Mesendoderm (in vitro differentiated cells): ENCODE measurements around the gene RNASE8.
A peak's percentile ranks its signal among the peaks of the same experiment; 100 is the strongest.

Experiments used
- DNase-seq: peaks from one replicate; pipeline ENCODE4 v3.0.0; 2013
- H2AK5ac ChIP-seq: 2 replicates; pipeline ENCODE4 v1.6.1; 2013; ENCODE audit warnings: low read length, inconsistent platforms
- H2BK120ac ChIP-seq: 2 replicates; pipeline ENCODE4 v1.6.1; 2013; ENCODE audit warnings: low read depth, mild to moderate bottlenecking, low read length, moderate library complexity, mixed read lengths
- H2BK15ac ChIP-seq: replicated peaks from 2 replicates; pipeline ENCODE4 v1.6.1; 2013; ENCODE audit warnings: low read depth, mild to moderate bottlenecking, moderate library complexity
- H2BK5ac ChIP-seq: 2 replicates; pipeline ENCODE4 v1.6.1; 2013; ENCODE audit warnings: low read length, inconsistent platforms
- H3K18ac ChIP-seq: 2 replicates; pipeline ENCODE4 v1.6.1; 2013; ENCODE audit warnings: mild to moderate bottlenecking, low read length, mixed read lengths
- H3K23ac ChIP-seq: one replicate; pipeline ENCODE4 v1.6.1; 2013; ENCODE audit warnings: low read length
- H3K27ac ChIP-seq: 2 replicates; pipeline ENCODE4 v1.5.1; 2013; ENCODE audit warnings: low read depth, mild to moderate bottlenecking, inconsistent platforms, low read length, moderate library complexity
- H3K27me3 ChIP-seq: 2 replicates; pipeline ENCODE4 v1.6.1; 2013; ENCODE audit warnings: low read length, control low read depth, mild to moderate bottlenecking, inconsistent platforms; ENCODE audit not compliant: insufficient read depth, poor library complexity
- H3K36me3 ChIP-seq: 2 replicates; pipeline ENCODE4 v1.6.1; 2013; ENCODE audit warnings: low read length, inconsistent platforms; ENCODE audit not compliant: control insufficient read depth, insufficient read depth
- H3K4ac ChIP-seq: one replicate; pipeline ENCODE4 v1.6.1; 2013; ENCODE audit warnings: low read depth, mild to moderate bottlenecking, low read length, moderate library complexity
- H3K4me1 ChIP-seq: 2 replicates; pipeline ENCODE4 v1.6.1; 2013; ENCODE audit warnings: low read depth, low read length, inconsistent platforms; ENCODE audit not compliant: control insufficient read depth
- H3K4me2 ChIP-seq: 2 replicates; pipeline ENCODE4 v1.6.1; 2013; ENCODE audit warnings: low read length
- H3K4me3 ChIP-seq: 2 replicates; pipeline ENCODE4 v1.5.1; 2013; ENCODE audit warnings: mild to moderate bottlenecking, low read length
- H3K56ac ChIP-seq: one replicate; pipeline ENCODE4 v1.6.1; 2013; ENCODE audit warnings: low read length
- H3K79me1 ChIP-seq: 2 replicates; pipeline ENCODE4 v1.6.1; 2013; ENCODE audit warnings: low read length, inconsistent platforms
- H3K79me2 ChIP-seq: 2 replicates; pipeline ENCODE4 v1.6.1; 2013; ENCODE audit warnings: mild to moderate bottlenecking, low read length; ENCODE audit not compliant: control insufficient read depth, insufficient read depth
- H3K9ac ChIP-seq: 2 replicates; pipeline ENCODE4 v1.6.1; 2013; ENCODE audit warnings: low read length, inconsistent platforms
- H4K5ac ChIP-seq: one replicate; pipeline ENCODE4 v1.6.1; 2013; ENCODE audit warnings: low read length
- H4K8ac ChIP-seq: one replicate; pipeline ENCODE4 v1.6.1; 2013; ENCODE audit warnings: low read depth, mild to moderate bottlenecking, control low read depth, low read length, moderate library complexity
- WGBS: extraction: QIAGEN DNeasy Blood & Tissue Kit; methylation state at CpG from one replicate; pipeline ENCODE4 v1.1.7; 2013; ENCODE audit warnings: low lambda C conversion rate, missing lambda C conversion rate; ENCODE audit not compliant: insufficient coverage; ENCODE audit errors: extremely low coverage; 5-methylcytosine and 5-hydroxymethylcytosine counted together

Gene RNASE8

GRCh38 chr14:21103411-21103709, 45.7 kb downstream of the RNASE8 start:
- no peaks in the 10 kb centered on the region for H3K36me3 ChIP-seq
- no peak overlapping the region for H3K23ac ChIP-seq
- peak overlapping the region; percentile 84 for H3K4me2 ChIP-seq
- peak overlapping the region; percentile 29 for H3K4me3 ChIP-seq
- H3K79me1 ChIP-seq: no peaks in the 10 kb centered on the region
- no CpG with 5 or more reads among the region's 9 CpGs for WGBS
- H3K4me1 ChIP-seq: peaks cover 14% of the 10 kb centered on the region
- peak overlapping the region; percentile 82 for H3K18ac ChIP-seq
- peak overlapping the region; percentile 80 for H2AK5ac ChIP-seq
- H3K79me2 ChIP-seq: no peaks in the 10 kb centered on the region
- H2BK5ac ChIP-seq: peak overlapping the region; percentile 46
- H3K27me3 ChIP-seq: no peaks in the 10 kb centered on the region
- H3K9ac ChIP-seq: peak overlapping the region; percentile 79
- peak overlapping the region; percentile 4 for H2BK15ac ChIP-seq
- no peak overlapping the region for H3K27ac ChIP-seq
- H2BK120ac ChIP-seq: no peak overlapping the region
- H4K8ac ChIP-seq: no peak overlapping the region
- no peak for DNase-seq
- peak overlapping the region; percentile 26 for H4K5ac ChIP-seq
- peak overlapping the region; percentile 90 for H3K56ac ChIP-seq
- peak overlapping the region; percentile 59 for H3K4ac ChIP-seq

- no peak overlapping the region for H2BK15ac ChIP-seq
- peak overlapping the region; percentile 16 for H2BK120ac ChIP-seq
- H3K4me1 ChIP-seq: peaks cover 14% of the 10 kb centered on the region
- WGBS: no CpG with 5 or more reads among the region's 62 CpGs
- H3K79me2 ChIP-seq: no peaks in the 10 kb centered on the region
- DNase-seq: peak; percentile 99
- H4K8ac ChIP-seq: no peak overlapping the region
- peak overlapping the region; percentile 98 for H3K9ac ChIP-seq
- H3K27ac ChIP-seq: peak overlapping the region; percentile 93
- H2BK5ac ChIP-seq: peak overlapping the region; percentile 96
- peak overlapping the region; percentile 72 for H3K4me3 ChIP-seq
- peak overlapping the region; percentile 98 for H3K56ac ChIP-seq
- no peaks in the 10 kb centered on the region for H3K36me3 ChIP-seq
- H3K23ac ChIP-seq: peak overlapping the region; percentile 91
- no peaks in the 10 kb centered on the region for H3K79me1 ChIP-seq
- peak overlapping the region; percentile 75 for H3K4me2 ChIP-seq
- no peak overlapping the region for H2AK5ac ChIP-seq
- no peaks in the 10 kb centered on the region for H3K27me3 ChIP-seq
- H4K5ac ChIP-seq: no peak overlapping the region
- H3K4ac ChIP-seq: peak overlapping the region; percentile 95
- H3K18ac ChIP-seq: peak overlapping the region; percentile 93
Observed at GRCh38 chr14:21103710-21104447, 46.3 kb downstream of the RNASE8 start.

DNA sequence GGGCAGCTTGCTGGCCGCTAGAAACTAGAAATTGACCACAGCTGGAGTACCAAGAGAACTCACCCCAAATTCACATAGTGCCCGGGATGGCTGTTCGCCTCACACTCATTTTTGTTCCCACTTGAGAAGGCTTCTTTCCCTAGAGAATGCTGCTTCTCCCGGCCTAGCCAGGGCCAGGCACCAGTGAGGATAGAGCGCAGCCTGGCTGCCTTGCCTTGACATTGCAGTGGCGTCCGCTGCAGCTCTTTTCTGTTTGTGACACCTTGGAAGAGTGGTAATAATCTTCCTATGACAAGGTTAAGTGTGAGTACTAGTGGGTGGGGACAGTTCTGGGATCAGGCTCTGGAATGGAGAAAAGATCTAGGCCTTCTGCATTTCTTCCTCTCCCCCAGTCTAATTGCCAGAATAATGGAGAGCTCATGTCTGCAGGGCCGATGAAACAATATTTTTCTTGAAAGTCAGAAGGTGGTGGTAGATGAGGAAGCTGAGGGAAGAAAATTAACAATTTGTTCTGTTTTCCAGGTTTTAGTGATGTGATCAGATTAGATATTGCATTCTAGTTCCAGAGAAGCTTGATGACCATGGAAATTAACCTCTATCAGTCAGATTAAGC, 46.9 kb downstream of the RNASE8 start:
- H3K56ac ChIP-seq: peak overlapping the region; percentile 98
- peak overlapping the region; percentile 93 for H3K18ac ChIP-seq
- no CpG with 5 or more reads among the region's 8 CpGs for WGBS
- peak overlapping the region; percentile 98 for H3K9ac ChIP-seq
- peak overlapping the region; percentile 96 for H2BK5ac ChIP-seq
- H4K8ac ChIP-seq: no peak overlapping the region
- H3K27me3 ChIP-seq: no peaks in the 10 kb centered on the region
- no peak overlapping the region for H2BK15ac ChIP-seq
- peak overlapping the region; percentile 95 for H3K4ac ChIP-seq
- H3K79me1 ChIP-seq: no peaks in the 10 kb centered on the region
- H3K23ac ChIP-seq: no peak overlapping the region
- H3K4me2 ChIP-seq: peak overlapping the region; percentile 75
- peak overlapping the region; percentile 72 for H3K4me3 ChIP-seq
- no peaks in the 10 kb centered on the region for H3K79me2 ChIP-seq
- H2AK5ac ChIP-seq: no peak overlapping the region
- no peaks in the 10 kb centered on the region for H3K36me3 ChIP-seq
- peaks cover 10% of the 10 kb centered on the region for H3K4me1 ChIP-seq
- no peak overlapping the region for H4K5ac ChIP-seq
- peak overlapping the region; percentile 16 for H2BK120ac ChIP-seq
- DNase-seq: peak; percentile 93
- peak overlapping the region; percentile 93 for H3K27ac ChIP-seq

DNA sequence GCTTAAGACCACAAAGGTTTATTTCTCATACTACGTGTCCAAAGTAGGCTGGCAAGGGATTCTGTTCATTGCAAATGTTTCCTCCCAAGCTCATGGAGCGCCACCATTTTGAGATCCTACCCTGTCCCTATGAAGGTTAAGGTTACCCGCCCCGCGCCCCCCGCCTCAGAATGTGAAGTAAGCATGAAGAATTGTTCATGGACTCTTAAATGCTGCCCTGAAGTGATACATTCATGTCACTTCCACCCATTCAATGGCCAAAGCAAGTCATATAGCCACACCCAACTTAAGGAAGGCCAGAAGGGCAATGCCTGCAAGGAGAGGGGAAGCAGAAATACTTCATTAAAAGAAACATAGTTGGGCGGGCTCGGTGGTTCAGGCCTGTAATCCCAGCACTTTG, 47.5 kb downstream of the RNASE8 start:
- H3K79me2 ChIP-seq: no peaks in the 10 kb centered on the region
- no peak overlapping the region for H2AK5ac ChIP-seq
- no peak overlapping the region for H4K8ac ChIP-seq
- H3K36me3 ChIP-seq: no peaks in the 10 kb centered on the region
- H3K23ac ChIP-seq: no peak overlapping the region
- no peak overlapping the region for H2BK5ac ChIP-seq
- peak overlapping the region; percentile 98 for H3K56ac ChIP-seq
- DNase-seq: no peak
- H3K9ac ChIP-seq: peak overlapping the region; percentile 98
- no peak overlapping the region for H3K4ac ChIP-seq
- no peak overlapping the region for H3K27ac ChIP-seq
- WGBS: no CpG with 5 or more reads among the region's 8 CpGs
- no peak overlapping the region for H3K18ac ChIP-seq
- no peaks in the 10 kb centered on the region for H3K79me1 ChIP-seq
- no peak overlapping the region for H2BK15ac ChIP-seq
- no peak overlapping the region for H3K4me3 ChIP-seq
- H3K27me3 ChIP-seq: no peaks in the 10 kb centered on the region
- no peak overlapping the region for H3K4me2 ChIP-seq
- H3K4me1 ChIP-seq: peaks cover 10% of the 10 kb centered on the region
- no peak overlapping the region for H2BK120ac ChIP-seq
- H4K5ac ChIP-seq: no peak overlapping the region

- Histone ChIP-seq H3K4me1 (peaks cover 10% of the 10 kb centered on the region), H3K4me3 (no peak overlapping the region), H3K79me1 (no peaks in the 10 kb centered on the region), H3K27ac (no peak overlapping the region), H4K8ac (no peak overlapping the region), H3K4ac (no peak overlapping the region), H3K4me2 (no peak overlapping the region), H2BK15ac (no peak overlapping the region), H3K27me3 (no peaks in the 10 kb centered on the region), H2AK5ac (no peak overlapping the region), H4K5ac (no peak overlapping the region), H3K23ac (no peak overlapping the region), H2BK120ac (no peak overlapping the region), H2BK5ac (peak overlapping the region; percentile 15), H3K36me3 (no peaks in the 10 kb centered on the region), H3K56ac (peak overlapping the region; percentile 75), H3K9ac (peak overlapping the region; percentile 41), H3K18ac (no peak overlapping the region), H3K79me2 (no peaks in the 10 kb centered on the region)
- no peak for DNase-seq
- WGBS: no CpG with 5 or more reads among the region's 4 CpGs
Observed at GRCh38 chr14:21106176-21106497, 48.5 kb downstream of the RNASE8 start.
